ENCODE results near the gene SUCO. TPM values are rescaled to one million over a fixed set of nuclear protein-coding genes. Genes with fewer than 3 reads are reported as not detected.

SUCO gene
- polyA plus RNA-seq, 2 of the 4 experiments (the other 2 are of a cell fraction): 10.3 to 21.8 TPM

DNA sequence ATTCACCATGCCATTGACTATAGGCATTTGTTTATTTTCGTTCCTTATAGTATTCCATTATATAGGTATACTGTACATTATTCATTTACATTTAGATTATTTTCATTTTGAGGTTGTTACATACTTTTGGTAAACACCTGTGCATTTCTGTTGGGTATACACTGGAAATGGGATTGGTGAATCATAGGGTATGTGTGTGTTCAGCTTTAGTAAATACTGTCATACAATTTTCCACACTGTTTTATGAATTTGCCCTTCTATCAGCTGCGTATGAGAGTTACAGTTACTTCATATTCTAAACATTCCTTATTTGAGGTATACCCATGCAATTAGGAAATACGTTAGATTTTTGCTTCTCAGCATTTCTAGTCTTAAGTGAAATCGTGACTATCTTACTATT lies 70.9 kb downstream of the SUCO start:
- WGBS (ENCODE audit: missing lambda C conversion rate): 92% methylated on average over 4 of the region's 4 CpGs
- ATAC-seq: no peak

DNA sequence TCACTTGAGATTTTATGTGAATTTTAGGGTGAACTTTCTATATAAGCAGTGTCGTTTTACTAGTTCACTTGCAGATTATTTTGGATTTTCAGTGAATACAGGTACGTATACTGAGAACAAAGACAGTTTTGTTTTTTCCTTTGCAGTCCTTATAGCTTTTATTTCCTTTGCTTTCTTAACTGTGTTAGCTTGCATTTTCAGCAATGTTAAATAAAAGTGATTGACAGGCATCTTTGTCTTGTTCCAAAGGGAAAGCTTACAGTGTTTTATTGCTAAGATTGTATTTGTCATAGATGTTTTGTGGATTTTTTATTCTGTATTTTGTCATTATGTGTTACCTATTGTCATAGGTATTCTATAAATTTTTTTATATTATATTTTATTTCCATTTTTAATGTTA lies 72.7 kb downstream of the SUCO start:
- CTCF ChIA-PET: interaction anchor here (0.6 kb wide), 1 partner anchor 37 kb away, joined by 4 read pairs; no protein-coding TSS in a partner anchor
- TF ChIP-seq ZFP36 (IDR thresholded peaks at IDR 0.05; ENCODE audit: borderline replicate concordance, partially characterized antibody): no peak
- TF ChIP-seq MAX (IDR thresholded peaks at IDR 0.05): no peak
- no peak for TF ChIP-seq KDM5A (IDR thresholded peaks at IDR 0.05)
- TF ChIP-seq MAFK (IDR thresholded peaks at IDR 0.05; ENCODE audit: partially characterized antibody): no peak
- no peak for TF ChIP-seq REST (IDR thresholded peaks at IDR 0.05)
- TF ChIP-seq CBX8 (IDR thresholded peaks at IDR 0.05): no peak
- TF ChIP-seq, protein P1, sequence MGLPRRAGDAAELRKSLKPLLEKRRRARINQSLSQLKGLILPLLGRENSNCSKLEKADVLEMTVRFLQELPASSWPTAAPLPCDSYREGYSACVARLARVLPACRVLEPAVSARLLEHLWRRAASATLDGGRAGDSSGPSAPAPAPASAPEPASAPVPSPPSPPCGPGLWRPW (IDR thresholded peaks at IDR 0.05): no peak
- no peak for TF ChIP-seq HMGXB4 (CRISPR knock-in tag; IDR thresholded peaks at IDR 0.05; ENCODE audit: borderline replicate concordance)
- TF ChIP-seq, protein P2, sequence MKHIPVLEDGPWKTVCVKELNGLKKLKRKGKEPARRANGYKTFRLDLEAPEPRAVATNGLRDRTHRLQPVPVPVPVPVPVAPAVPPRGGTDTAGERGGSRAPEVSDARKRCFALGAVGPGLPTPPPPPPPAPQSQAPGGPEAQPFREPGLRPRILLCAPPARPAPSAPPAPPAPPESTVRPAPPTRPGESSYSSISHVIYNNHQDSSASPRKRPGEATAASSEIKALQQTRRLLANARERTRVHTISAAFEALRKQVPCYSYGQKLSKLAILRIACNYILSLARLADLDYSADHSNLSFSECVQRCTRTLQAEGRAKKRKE (CRISPR knock-in tag; IDR thresholded peaks at IDR 0.05; ENCODE audit: low read depth): no peak
- TF ChIP-seq NFE2L2 (conservative IDR thresholded peaks at IDR 0.05; ENCODE audit: low read length): no peak
- no peak for ATAC-seq
- Histone ChIP-seq H3K4me3 (no peak overlapping the region), H3K27ac (no peak overlapping the region), H3K4me2 (no peak overlapping the region), H3K9me3 (no peaks in the 10 kb centered on the region), H3K4me1 (no peaks in the 10 kb centered on the region)
- no peak for FAIRE-seq
- 95% methylated on average over 2 of the region's 2 CpGs for WGBS (ENCODE audit: missing lambda C conversion rate)
- no peak for DNase-seq (ENCODE audit: low read depth in 1 of 2, low spot score in 1 of 2)
- POLR2A ChIA-PET: no interaction called here

More for the DNA sequence above, 70.9 kb downstream of the SUCO start:
- no peak overlapping the region for H3K4me3 ChIP-seq
- no peaks in the 10 kb centered on the region for H3K9me3 ChIP-seq
- no peak overlapping the region for H3K27ac ChIP-seq
- FAIRE-seq: peak; percentile 23
- TF ChIP-seq HDAC2 (IDR thresholded peaks at IDR 0.05): no peak
- TF ChIP-seq POLR2AphosphoS2 (conservative IDR thresholded peaks at IDR 0.05; ENCODE audit: low read length): no peak
- no peak for TF ChIP-seq FOSB (CRISPR knock-in tag; IDR thresholded peaks at IDR 0.05)
- TF ChIP-seq EHF (CRISPR knock-in tag; IDR thresholded peaks at IDR 0.05): no peak
- ChIA-PET POLR2A (no interaction called here), CTCF (no interaction called here)
- DNase-seq (ENCODE audit: low read depth in 1 of 2, low spot score in 1 of 2): no peak
- no peak overlapping the region for H3K4me2 ChIP-seq
- H3K4me1 ChIP-seq: no peaks in the 10 kb centered on the region

DNA sequence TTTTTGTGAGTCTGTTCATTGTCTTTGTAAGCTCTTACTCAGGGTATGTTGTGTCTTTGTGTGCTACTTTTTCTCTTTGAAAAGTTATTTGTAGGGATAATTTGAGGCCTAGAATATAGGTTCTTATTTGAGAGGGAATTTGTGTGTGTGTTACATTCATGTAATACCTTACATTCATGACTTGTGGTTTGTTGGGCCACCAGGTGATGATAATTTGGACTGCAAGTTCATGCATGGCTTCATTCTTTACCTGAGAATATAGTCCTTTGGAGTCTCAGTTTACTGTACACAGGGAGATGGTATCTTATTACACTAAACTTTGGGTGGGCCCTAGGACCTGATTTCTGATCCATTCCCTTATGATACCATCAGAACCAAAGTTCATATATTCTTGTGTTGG lies 74.2 kb downstream of the SUCO start:
- Histone ChIP-seq H3K4me2 (no peak overlapping the region), H3K4me3 (no peak overlapping the region), H3K9me3 (no peaks in the 10 kb centered on the region), H3K27ac (no peak overlapping the region), H3K4me1 (no peaks in the 10 kb centered on the region)
- DNase-seq (ENCODE audit: low read depth in 1 of 2, low spot score in 1 of 2) (no peak), FAIRE-seq (no peak), ATAC-seq (no peak)
- CTCF ChIA-PET: interaction anchor here (1.1 to 5.4 kb wide), 3 partner anchors 9 to 116 kb away, joined by 3 to 49 read pairs (median 3); no protein-coding TSS in a partner anchor
- POLR2A ChIA-PET: interaction anchor here (1.1 kb wide), 1 partner anchor 75 kb away, joined by 4 read pairs; no protein-coding TSS in a partner anchor
- no peak for TF ChIP-seq HOXB5 (CRISPR knock-in tag; IDR thresholded peaks at IDR 0.05)
- no peak for TF ChIP-seq NR3C1 (IDR thresholded peaks at IDR 0.05)
- TF ChIP-seq GATA3 (IDR thresholded peaks at IDR 0.05; ENCODE audit: borderline replicate concordance): no peak
- no peak for TF ChIP-seq NFE2L2 (conservative IDR thresholded peaks at IDR 0.05; ENCODE audit: low read length)
- no peak for TF ChIP-seq PHF8 (IDR thresholded peaks at IDR 0.05; ENCODE audit: borderline replicate concordance, low read depth)
- no peak for TF ChIP-seq MAZ (IDR thresholded peaks at IDR 0.05; ENCODE audit: borderline replicate concordance, low read depth, low read length)
- no peak for TF ChIP-seq REST (IDR thresholded peaks at IDR 0.05)
- no peak for TF ChIP-seq FOXS1 (CRISPR knock-in tag; IDR thresholded peaks at IDR 0.05)

Measured in A549 (cell line).